Brain microvascular endothelial cell (primary cell): ENCODE data around the gene SPRR5.

Experiments used
- DNase-seq: peaks from one replicate; pipeline ENCODE4 v3.0.0-alpha.2; 2020
- H3K27ac ChIP-seq: fragments of 250-450 bp; sonication (Bioruptor Pico); 2 replicates; pipeline ENCODE4 v1.5.1; 2020; ENCODE audit warnings: mild to moderate bottlenecking, moderate library complexity
- H3K27me3 ChIP-seq: fragments of 250-450 bp; sonication (Bioruptor Pico); replicated peaks from 2 replicates; pipeline ENCODE4 v1.5.1; 2020; ENCODE audit warnings: mild to moderate bottlenecking
- H3K36me3 ChIP-seq: fragments of 250-450 bp; sonication (Bioruptor Pico); replicated peaks from 2 replicates; pipeline ENCODE4 v1.5.1; 2020; ENCODE audit warnings: mild to moderate bottlenecking
- H3K4me3 ChIP-seq: 2 replicates; pipeline ENCODE4 v1.5.1; 2011; ENCODE audit warnings: low read depth, mild to moderate bottlenecking, control low read depth, low read length, moderate library complexity
- CTCF ChIP-seq: IDR thresholded peaks from 2 replicates; pipeline ENCODE4 v1.5.1; 2011; ENCODE audit warnings: low read depth, mild to moderate bottlenecking, moderate library complexity, low read length, control low read depth, inconsistent platforms; ENCODE audit errors: missing control alignments
- in situ Hi-C: cut with HindIII; loops from 2 replicates; pipeline ENCODE4 v1.10.0; 2017; ENCODE audit warnings: low sequenced_read_pairs, low pct_ligation_motif_present

SPRR5 gene

GRCh38 chr1:152965853-152966252 lies 18.8 kb downstream of the SPRR5 start:
- in situ Hi-C loops = no loop called here
- H3K4me3 ChIP-seq = no peak overlapping the region
- H3K27ac ChIP-seq = no peak overlapping the region
- no peaks in the 10 kb centered on the region for H3K36me3 ChIP-seq
- no peak for DNase-seq
- no peak for TF ChIP-seq CTCF
- H3K27me3 ChIP-seq = no peaks in the 10 kb centered on the region

GRCh38 chr1:152967201-152967600 lies 20.2 kb downstream of the SPRR5 start:
- no peak for TF ChIP-seq CTCF
- no peaks in the 10 kb centered on the region for H3K36me3 ChIP-seq
- in situ Hi-C loops = no loop called here
- no peak overlapping the region for H3K27ac ChIP-seq
- no peak overlapping the region for H3K4me3 ChIP-seq
- no peaks in the 10 kb centered on the region for H3K27me3 ChIP-seq
- DNase-seq = no peak

GRCh38 chr1:152968248-152968647 lies 21.2 kb downstream of the SPRR5 start:
- in situ Hi-C loops = no loop called here
- no peak for TF ChIP-seq CTCF
- H3K27ac ChIP-seq = no peak overlapping the region
- DNase-seq = no peak
- no peak overlapping the region for H3K4me3 ChIP-seq
- H3K27me3 ChIP-seq = no peaks in the 10 kb centered on the region
- H3K36me3 ChIP-seq = no peaks in the 10 kb centered on the region

GRCh38 chr1:152969036-152969435 lies 22.0 kb downstream of the SPRR5 start:
- DNase-seq = no peak
- no peak for TF ChIP-seq CTCF
- Histone ChIP-seq H3K27ac (no peak overlapping the region), H3K36me3 (no peaks in the 10 kb centered on the region), H3K27me3 (no peaks in the 10 kb centered on the region), H3K4me3 (no peak overlapping the region)
- in situ Hi-C loops = no loop called here

- TF ChIP-seq CTCF = no peak
- Histone ChIP-seq H3K4me3 (no peak within 1 kb of the TSS), H3K36me3 (no peaks in the 10 kb centered on the region), H3K27me3 (no peaks in the 10 kb centered on the region), H3K27ac (no peak within 1 kb of the TSS)
- no peak for DNase-seq
- in situ Hi-C loops = no loop called here
These were observed 23.5 kb downstream of the SPRR5 start, which contains the start of gene SPRR4 for GRCh38 chr1:152970495-152970894. SPRR4 (plus strand) TSS chr1:152970648; CDS start chr1:152971891, 1,243 bp downstream.

- no peak for TF ChIP-seq CTCF
- H3K27ac ChIP-seq = no peak overlapping the region
- H3K36me3 ChIP-seq = no peaks in the 10 kb centered on the region
- no peak for DNase-seq
- in situ Hi-C loops = no loop called here
- H3K27me3 ChIP-seq = no peaks in the 10 kb centered on the region
- no peak overlapping the region for H3K4me3 ChIP-seq
These were observed 25.3 kb downstream of the SPRR5 start for GRCh38 chr1:152972196-152972886.
